HG02943 (cell line): Measurements from ENCODE around the gene POGLUT2.

ENCODE experiments used
- ATAC-seq: cut with Tn5 transposase; IDR thresholded peaks from one replicate; pipeline ENCODE4 v1.9.1; 2021; ENCODE audit warnings: mild to moderate bottlenecking, low read depth, moderate library complexity; ENCODE audit not compliant: unreplicated experiment

POGLUT2 gene

GRCh38 chr13:102771298-102772041 lies 27.3 kb downstream of the POGLUT2 start:
- ATAC-seq = no peak

GRCh38 chr13:102770435-102770834 lies 28.3 kb downstream of the POGLUT2 start:
- ATAC-seq = no peak

- ATAC-seq = no peak
Measured at GRCh38 chr13:102769679-102770078, 29.1 kb downstream of the POGLUT2 start.

GRCh38 chr13:102768909-102769308 lies 29.9 kb downstream of the POGLUT2 start:
- no peak for ATAC-seq

- no peak for ATAC-seq
Measured at GRCh38 chr13:102763741-102764140, 35.0 kb downstream of the POGLUT2 start.

- ATAC-seq = no peak
Measured at GRCh38 chr13:102761071-102761470, 37.7 kb downstream of the POGLUT2 start.

- no peak for ATAC-seq
Measured at GRCh38 chr13:102758842-102759241, 39.9 kb downstream of the POGLUT2 start.

GRCh38 chr13:102757006-102757405 lies 41.8 kb downstream of the POGLUT2 start:
- ATAC-seq = no peak

GRCh38 chr13:102751886-102752285 lies 46.9 kb downstream of the POGLUT2 start:
- no peak for ATAC-seq

GRCh38 chr13:102742506-102742905 lies 56.3 kb downstream of the POGLUT2 start:
- ATAC-seq = no peak

GRCh38 chr13:102742101-102742500 lies 56.7 kb downstream of the POGLUT2 start:
- no peak for ATAC-seq
